Activated CD4-positive, alpha-beta T cell treated with anti-CD3 and anti-CD28 coated beads for 24 hours (primary cell): Measurements from ENCODE around the gene RIPK1.

Experiments
- DNase-seq, 2 donors: peaks; one replicate each; pipeline ENCODE4 v3.0.0-alpha.2; 2020; ENCODE audit warnings: low read depth in 2 of 2

The RIPK1 gene

GRCh38 chr6:3085074-3085473 is 16.8 kb downstream of the RIPK1 start:
- no peak for DNase-seq

- no peak for DNase-seq
Measured at GRCh38 chr6:3086282-3086946, 18.1 kb downstream of the RIPK1 start.

- DNase-seq = no peak
Measured at GRCh38 chr6:3088446-3088845, 20.2 kb downstream of the RIPK1 start.

- DNase-seq = no peak
Measured at GRCh38 chr6:3088968-3089367, 20.7 kb downstream of the RIPK1 start.

GRCh38 chr6:3090013-3090412 is 21.7 kb downstream of the RIPK1 start:
- DNase-seq = no peak

- no peak for DNase-seq
Measured at GRCh38 chr6:3094815-3095214, 26.5 kb downstream of the RIPK1 start.

GRCh38 chr6:3102875-3103274 is 34.6 kb downstream of the RIPK1 start:
- DNase-seq = no peak

- no peak for DNase-seq
Measured at GRCh38 chr6:3108746-3109414, 40.6 kb downstream of the RIPK1 start.

GRCh38 chr6:3109761-3110160 is 41.5 kb downstream of the RIPK1 start:
- DNase-seq = no peak

- no peak for DNase-seq
Measured at GRCh38 chr6:3114377-3114776, 46.1 kb downstream of the RIPK1 start.

- no peak for DNase-seq
Measured at GRCh38 chr6:3117912-3118352, 49.6 kb downstream of the RIPK1 start.

- DNase-seq = peak; percentile 100
Measured at GRCh38 chr6:3118353-3119039, 50.2 kb downstream of the RIPK1 start, which contains the start of gene BPHL. BPHL (plus strand) TSS chr6:3118711; CDS start chr6:3118741, 30 bp downstream.

GRCh38 chr6:3119040-3119723 is 50.9 kb downstream of the RIPK1 start:
- DNase-seq = no peak

GRCh38 chr6:3120765-3121089 is 52.4 kb downstream of the RIPK1 start:
- no peak for DNase-seq

- DNase-seq = no peak
Measured at GRCh38 chr6:3122823-3123182, 54.5 kb downstream of the RIPK1 start.

GRCh38 chr6:3124667-3125066 is 56.4 kb downstream of the RIPK1 start:
- DNase-seq = no peak

- DNase-seq = no peak
Measured at GRCh38 chr6:3125815-3126214, 57.5 kb downstream of the RIPK1 start.

- DNase-seq = no peak
Measured at GRCh38 chr6:3128356-3129108, 60.2 kb downstream of the RIPK1 start.

- DNase-seq = no peak
Measured at GRCh38 chr6:3131695-3132094, 63.4 kb downstream of the RIPK1 start.

- no peak for DNase-seq
Measured at GRCh38 chr6:3133515-3133914, 65.2 kb downstream of the RIPK1 start.

GRCh38 chr6:3135668-3136291 is 67.5 kb downstream of the RIPK1 start:
- no peak for DNase-seq
